COR-L47 (cell line): ENCODE data around the gene PKNOX2.
"Not testable (repeated sequence)": the region's sequence is repeated elsewhere in the genome, so short reads cannot be mapped to it uniquely, and the experiment has no call there.

Experiments used
- DNase-seq: peaks from one replicate; lab custom pipeline; 2025; lab: John Stamatoyannopoulos, UW

PKNOX2 gene

GRCh38 chr11:125202977-125203376, 38.4 kb downstream of the PKNOX2 start:
- no peak for DNase-seq

- DNase-seq, result no peak
Observed at GRCh38 chr11:125207866-125208425, 43.4 kb downstream of the PKNOX2 start.

GRCh38 chr11:125210066-125210465, 45.5 kb downstream of the PKNOX2 start:
- DNase-seq, result no peak

GRCh38 chr11:125211191-125211947, 46.8 kb downstream of the PKNOX2 start:
- no peak for DNase-seq

GRCh38 chr11:125211948-125212340, 47.4 kb downstream of the PKNOX2 start:
- no peak for DNase-seq

GRCh38 chr11:125214601-125215565, 50.3 kb downstream of the PKNOX2 start:
- DNase-seq, result no peak

DNA sequence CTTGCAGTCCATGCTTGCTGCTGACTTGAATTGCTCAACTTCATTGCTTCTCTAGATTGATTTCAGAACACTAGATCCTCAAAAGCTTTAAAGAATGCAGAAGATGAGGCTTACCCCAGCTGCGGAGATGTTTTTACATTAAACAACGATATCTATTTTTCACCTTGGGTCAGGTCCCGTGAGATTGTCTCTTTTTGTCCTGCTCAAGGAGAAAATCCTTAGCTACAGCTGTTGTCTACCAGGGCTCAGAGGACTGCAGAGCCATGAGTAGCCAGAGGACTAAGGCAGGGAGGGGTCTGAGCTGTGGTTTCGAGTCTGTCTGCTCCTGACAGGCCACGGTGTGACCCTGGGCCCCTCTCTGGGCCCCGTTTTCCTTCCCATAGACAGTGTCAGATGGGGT, 51.4 kb downstream of the PKNOX2 start:
- no peak for DNase-seq

DNA sequence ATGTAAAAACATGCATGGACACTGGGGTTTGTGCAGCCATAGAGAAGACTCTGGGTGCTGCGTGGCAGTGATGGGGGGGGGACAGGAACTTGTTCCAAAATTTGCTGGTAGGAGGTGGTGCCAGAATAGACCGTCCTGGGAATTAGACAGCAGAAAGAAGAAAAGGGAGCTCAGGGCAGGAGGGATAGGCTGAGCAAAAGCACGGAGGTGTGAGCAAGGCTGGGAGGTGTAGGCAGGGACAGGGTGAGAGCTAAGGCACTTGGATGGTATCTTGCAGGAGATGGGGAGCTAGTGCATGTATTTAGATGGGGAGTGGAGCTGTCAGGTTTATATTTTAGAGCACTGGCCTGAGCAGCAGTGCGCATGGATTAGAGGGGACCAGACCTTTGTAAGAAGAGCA, 53.8 kb downstream of the PKNOX2 start:
- no peak for DNase-seq

DNA sequence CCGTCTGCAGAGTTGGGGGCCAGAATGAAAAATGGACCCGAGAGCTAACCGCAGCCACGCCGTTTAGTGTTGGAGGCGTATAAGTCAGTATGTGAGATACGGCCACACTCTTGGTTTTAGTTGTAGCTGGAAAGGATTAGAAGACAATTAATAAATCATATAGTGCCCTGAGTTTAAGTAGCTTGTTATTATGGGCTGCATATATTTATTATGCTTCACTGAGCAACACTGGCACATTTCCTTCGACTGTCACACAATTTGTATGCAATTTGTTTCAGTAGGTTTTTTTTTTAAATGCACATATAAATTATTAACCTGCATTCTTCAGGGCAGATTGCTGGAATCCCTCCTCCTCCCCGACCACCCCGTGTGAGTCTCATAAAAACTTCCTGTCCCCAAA, 56.9 kb downstream of the PKNOX2 start:
- DNase-seq, result no peak

DNA sequence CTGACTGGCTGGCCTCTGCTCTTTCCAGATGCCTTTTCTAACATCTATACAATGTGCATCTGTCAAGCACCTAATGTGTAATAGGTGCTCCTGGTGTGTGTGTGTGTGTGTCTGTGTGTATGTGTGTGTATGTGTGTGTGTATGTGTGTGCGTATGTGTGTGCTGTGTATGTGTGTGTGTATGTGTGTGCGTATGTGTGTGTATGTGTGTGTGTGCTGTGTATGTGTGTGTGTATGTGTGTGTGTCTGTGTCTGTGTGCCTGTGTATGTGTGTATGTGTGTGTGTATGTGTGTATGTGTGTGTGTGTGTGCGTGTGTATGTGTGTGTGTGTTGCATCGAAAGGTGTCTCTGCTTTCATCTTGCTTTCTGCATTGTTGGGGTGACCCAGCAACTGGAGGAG, 57.9 kb downstream of the PKNOX2 start:
- no peak for DNase-seq

- not testable (repeated sequence) for DNase-seq
Observed at GRCh38 chr11:125223161-125223560, 58.6 kb downstream of the PKNOX2 start.

DNA sequence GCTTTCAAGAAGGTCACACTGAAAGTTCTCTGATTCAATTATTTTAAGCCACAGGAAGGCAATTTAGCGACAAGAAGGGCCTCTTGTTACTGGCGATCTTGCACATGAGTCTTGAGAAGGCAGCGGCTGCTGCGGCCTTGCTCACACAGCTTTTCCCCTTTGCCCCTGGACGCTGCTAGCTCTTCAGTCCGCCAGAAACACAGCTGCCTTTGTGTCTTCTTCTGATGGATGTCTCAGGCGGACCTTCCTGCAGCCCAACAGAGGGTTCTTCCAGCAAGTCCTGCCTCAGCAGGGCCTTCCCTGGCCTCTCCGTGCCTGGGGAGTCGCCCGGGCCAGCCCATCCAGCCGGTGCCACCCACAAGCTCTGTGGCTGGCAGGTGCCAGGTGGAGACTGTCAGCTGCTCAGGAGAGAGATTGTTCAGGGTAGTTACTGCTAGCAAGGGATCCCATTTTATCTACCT, 59.4 kb downstream of the PKNOX2 start:
- peak; percentile 41 for DNase-seq

- DNase-seq, result peak; percentile 71
Observed at GRCh38 chr11:125224391-125225021, 60.0 kb downstream of the PKNOX2 start.

GRCh38 chr11:125225401-125225800, 60.9 kb downstream of the PKNOX2 start:
- no peak for DNase-seq

GRCh38 chr11:125226031-125226430, 61.5 kb downstream of the PKNOX2 start:
- DNase-seq, result no peak

GRCh38 chr11:125226706-125227105, 62.2 kb downstream of the PKNOX2 start:
- DNase-seq, result no peak

GRCh38 chr11:125227151-125227550, 62.6 kb downstream of the PKNOX2 start:
- DNase-seq, result no peak

- no peak for DNase-seq
Observed at GRCh38 chr11:125228445-125228844, 63.9 kb downstream of the PKNOX2 start.

- DNase-seq, result no peak
Observed at GRCh38 chr11:125228993-125229392, 64.4 kb downstream of the PKNOX2 start.

GRCh38 chr11:125229916-125230315, 65.4 kb downstream of the PKNOX2 start:
- no peak for DNase-seq

GRCh38 chr11:125233116-125233515, 68.6 kb downstream of the PKNOX2 start:
- DNase-seq, result no peak

GRCh38 chr11:125233736-125234275, 69.3 kb downstream of the PKNOX2 start:
- DNase-seq, result no peak
